ENCODE results near the gene NEMP1.
"Not testable (repeated sequence)": the region's sequence is repeated elsewhere in the genome, so short reads cannot be mapped to it uniquely, and the experiment has no call there.

The NEMP1 gene

DNA sequence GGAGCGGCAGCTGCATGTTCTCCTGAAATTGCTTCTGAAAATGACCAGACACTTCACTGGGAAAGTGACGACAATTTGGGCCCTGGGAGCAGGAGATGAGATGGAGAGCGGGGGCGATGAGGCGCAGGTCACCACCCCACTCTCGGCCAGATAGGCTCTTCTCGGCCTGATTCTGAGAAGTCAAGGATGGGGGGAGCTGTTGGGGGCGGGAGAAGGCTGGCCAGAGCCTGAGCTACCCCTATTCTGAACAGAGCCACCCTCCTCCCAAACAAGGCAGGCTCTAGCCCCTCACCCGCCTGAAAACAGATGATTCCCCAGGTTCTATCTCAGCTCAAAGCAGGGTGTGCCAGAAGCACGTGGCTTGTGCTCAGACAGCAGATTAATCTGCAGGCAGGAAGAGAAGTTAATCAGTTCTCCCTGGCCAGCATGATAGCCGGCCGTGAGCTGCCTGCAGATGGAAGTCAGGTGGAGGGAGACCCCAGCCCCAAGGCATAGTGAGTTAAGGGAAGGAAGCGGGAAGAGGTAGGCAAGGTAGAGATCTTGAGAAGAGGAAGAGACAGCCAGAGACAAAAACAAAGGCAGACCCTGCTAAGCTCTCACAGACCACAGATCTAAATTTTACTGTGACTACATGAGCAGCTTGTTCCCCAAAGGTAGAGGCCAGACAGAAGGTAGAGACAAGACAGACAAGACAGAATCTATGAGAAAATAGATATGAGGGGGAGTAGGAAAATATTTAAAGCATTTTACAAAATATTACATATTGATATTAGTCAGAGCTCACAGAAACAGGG, 51.4 kb downstream of the NEMP1 start:
- no peak for DNase-seq (ENCODE audit: low spot score)

GRCh38 chr12:57025196-57025595, 53.4 kb downstream of the NEMP1 start:
- DNase-seq (ENCODE audit: low spot score), result no peak

DNA sequence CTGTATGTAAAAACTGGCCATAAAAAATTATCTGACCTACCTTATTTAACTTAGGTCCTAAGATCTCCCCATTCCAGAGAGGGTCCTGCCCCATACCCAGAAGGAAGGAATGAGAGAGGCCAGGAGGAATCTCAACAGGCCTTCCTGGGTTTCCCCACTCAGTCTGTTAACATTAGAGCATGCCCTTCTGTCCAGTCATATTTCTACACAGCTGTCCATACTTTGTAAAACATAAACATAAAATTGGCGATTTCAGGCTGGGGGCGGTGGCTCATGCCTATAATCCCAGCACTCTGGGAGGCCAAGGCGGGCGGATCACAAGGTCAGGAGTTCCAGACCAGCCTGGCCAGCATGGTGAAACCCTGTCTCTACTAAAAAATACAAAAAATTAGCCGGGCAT, 56.3 kb downstream of the NEMP1 start:
- not testable (repeated sequence) for DNase-seq (ENCODE audit: low spot score)

DNA sequence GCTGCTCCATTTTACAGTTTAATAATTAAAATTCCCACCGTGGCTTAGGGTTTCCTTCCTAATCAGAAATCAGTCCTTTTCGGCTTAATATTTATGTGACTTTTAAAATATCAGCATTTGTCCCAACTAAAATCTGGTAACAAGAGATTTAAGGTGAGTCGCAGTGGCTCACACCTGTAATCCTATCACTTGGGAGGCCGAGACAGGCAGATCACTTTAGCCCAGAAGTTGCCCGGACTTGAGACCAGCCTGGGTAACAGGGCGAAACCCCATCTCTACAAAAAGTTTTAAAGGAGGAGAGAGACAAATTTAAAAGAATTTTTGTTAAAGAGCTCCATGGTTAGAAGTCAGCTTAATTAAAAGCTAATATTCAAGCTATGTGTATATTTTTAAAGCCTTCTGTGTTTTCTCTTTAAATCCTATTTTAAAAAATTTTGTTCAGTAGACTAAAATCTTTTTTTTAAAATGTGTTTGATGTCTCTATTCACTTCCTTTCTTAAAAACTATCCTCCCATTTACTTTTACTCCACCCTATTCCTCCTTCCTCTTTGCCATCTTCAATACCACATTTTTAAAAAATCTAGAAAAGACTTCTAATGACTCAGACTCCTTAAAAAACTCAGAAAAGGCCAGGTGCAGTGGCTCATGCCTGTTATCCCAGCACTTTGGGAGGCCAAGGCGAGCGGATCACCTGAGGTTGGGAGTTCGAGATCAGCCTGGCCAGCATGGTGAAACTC, 58.4 kb downstream of the NEMP1 start:
- no peak for DNase-seq (ENCODE audit: low spot score)

DNA sequence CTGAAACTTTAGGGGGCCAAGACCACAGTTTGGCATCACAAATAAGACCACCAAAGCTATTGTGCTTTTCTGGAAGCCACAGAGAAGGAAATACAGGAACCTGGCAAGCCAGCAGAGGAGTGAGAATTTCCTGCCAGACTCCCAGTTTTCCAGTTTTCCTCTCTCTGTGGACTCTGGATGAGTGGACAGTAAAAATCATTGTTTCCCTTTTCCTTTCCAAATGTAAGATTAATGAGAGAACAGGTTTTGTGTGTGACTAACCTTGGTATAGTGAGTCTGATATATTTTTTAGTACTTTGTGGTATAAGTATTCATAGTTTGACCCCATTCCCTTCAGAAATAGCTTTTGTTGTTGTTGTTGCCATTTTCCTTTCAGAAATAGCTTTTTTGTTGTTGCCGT, 59.7 kb downstream of the NEMP1 start:
- no peak for DNase-seq (ENCODE audit: low spot score)

DNA sequence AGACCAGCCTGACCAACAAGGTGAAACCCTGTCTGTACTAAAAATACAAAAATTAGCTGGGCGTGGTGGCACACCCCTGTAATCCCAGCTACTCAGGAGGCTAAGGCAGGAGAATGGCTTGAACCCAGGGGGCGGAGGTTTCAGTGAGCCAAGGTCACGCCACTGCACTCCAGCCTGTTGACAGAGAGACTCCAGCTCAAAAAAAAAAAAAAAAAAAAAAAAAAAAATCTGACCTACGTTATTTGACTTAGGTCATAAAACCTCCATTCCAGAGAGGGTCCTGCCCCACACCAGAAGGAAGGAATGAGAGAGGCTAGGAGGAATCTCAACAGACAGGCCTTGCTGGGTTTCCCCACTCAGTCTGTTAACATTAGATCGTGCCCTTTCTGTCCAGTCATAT, 60.2 kb downstream of the NEMP1 start:
- DNase-seq (ENCODE audit: low spot score), result not testable (repeated sequence)

- DNase-seq (ENCODE audit: low spot score), result no peak
Measured at GRCh38 chr12:57016348-57016747, 62.2 kb downstream of the NEMP1 start, which contains the start of gene TAC3. TSS of gene TAC3 (minus strand) at chr12:57016529. CDS start at chr12:57015797, 732 bp downstream.

GRCh38 chr12:57012600-57013465, 65.8 kb downstream of the NEMP1 start:
- DNase-seq (ENCODE audit: low spot score), result no peak

GRCh38 chr12:57011438-57012424, 66.9 kb downstream of the NEMP1 start:
- no peak for DNase-seq (ENCODE audit: low spot score)

- DNase-seq (ENCODE audit: low spot score), result no peak
Measured at GRCh38 chr12:57010627-57011247, 67.9 kb downstream of the NEMP1 start.

GRCh38 chr12:57009949-57010626, 68.5 kb downstream of the NEMP1 start:
- no peak for DNase-seq (ENCODE audit: low spot score)

- DNase-seq (ENCODE audit: low spot score), result peak; percentile 65
Measured at GRCh38 chr12:57008178-57008577, 70.4 kb downstream of the NEMP1 start.

DNA sequence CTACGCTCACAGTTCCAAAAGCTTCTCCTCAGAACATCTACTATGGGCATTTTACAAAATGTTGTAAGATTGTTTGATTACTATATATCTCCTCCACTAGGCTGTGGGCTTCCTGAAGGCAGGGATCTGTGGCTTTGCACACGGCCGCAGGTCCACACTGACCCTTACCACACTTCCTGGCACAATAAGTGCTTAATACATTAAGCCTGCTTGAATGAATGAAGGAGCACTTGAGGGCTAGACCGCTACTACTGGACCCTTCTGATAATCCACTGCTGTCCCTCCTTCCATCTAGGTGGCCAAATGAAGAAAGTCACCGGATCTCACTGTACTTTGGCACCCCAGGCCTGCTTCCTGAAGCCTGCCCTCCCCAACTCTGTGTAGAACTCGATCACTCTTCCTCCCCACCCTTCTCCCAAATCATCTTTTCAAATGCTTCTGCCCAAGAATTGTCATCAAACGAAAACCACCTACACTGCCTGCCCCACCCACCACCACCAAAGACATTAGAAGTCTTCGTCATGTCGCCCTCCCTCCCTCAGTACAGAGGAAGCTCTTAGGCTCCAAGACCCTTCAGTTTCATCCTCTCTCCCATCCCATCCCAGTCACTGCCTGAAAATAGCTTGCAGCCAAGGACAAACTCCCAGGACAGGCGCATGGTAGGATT, 71.6 kb downstream of the NEMP1 start:
- no peak for DNase-seq (ENCODE audit: low spot score)

GRCh38 chr12:57005980-57006808, 72.4 kb downstream of the NEMP1 start, which contains the start of gene ZBTB39:
TSS of gene ZBTB39 (minus strand) at chr12:57006546. CDS start at chr12:57004917, 1,629 bp downstream.
- DNase-seq (ENCODE audit: low spot score), result peak; percentile 86

All from hepatic stellate cell (primary cell).